ENCODE measurements around the gene RABGAP1L. TPM values are rescaled to one million over a fixed set of nuclear protein-coding genes. Genes with fewer than 3 reads are reported as not detected.

Gene RABGAP1L
- total and polyA plus RNA-seq, 2 of the 4 experiments (the other 2 are of a cell fraction) = 7.9 to 26.7 TPM

DNA sequence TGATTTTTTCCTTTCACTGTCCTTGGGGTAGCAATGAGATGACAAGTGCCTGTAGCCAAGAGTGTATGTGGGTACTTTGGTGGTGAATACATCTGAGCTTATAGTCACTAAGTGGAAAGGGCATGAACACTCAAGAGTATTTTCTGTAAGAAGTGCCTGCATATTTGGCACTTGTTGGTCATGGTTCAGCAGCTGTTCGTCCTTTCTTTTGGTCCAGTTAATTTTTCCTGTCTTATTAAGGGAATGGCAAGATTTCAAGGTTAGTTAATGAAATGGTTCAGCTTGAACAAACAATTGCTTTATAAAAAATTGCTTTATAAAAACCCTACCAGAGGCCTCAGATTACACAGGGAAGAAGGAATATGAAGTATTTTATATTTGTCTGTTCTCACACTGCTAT is 239.9 kb downstream of the RABGAP1L start:
- Histone ChIP-seq H3K4ac (ENCODE audit: low read depth, low read length) (0 out of 2 replicates have a peak overlapping the region, but pooled peaks have one; percentile 14), H4K5ac (ENCODE audit: low read depth, low read length) (no peak overlapping the region), H3K36me3 (ENCODE audit: control insufficient read depth, insufficient read depth, low read length) (no peaks in the 10 kb centered on the region), H4K8ac (ENCODE audit: low read depth in 2 of 2, low read length in 2 of 2) (no peak overlapping the region), H3K79me1 (ENCODE audit: low read depth in 1 of 2, low read length in 2 of 2) (no peaks in the 10 kb centered on the region), H3K4me3 (ENCODE audit: insufficient read depth, low read depth, low read length) (no peak overlapping the region), H3K27me3 (ENCODE audit: control insufficient read depth, insufficient read depth, low read length) (no peaks in the 10 kb centered on the region), H3K9me1 (ENCODE audit: insufficient read depth, low read length) (no peaks in the 10 kb centered on the region), H4K91ac (ENCODE audit: insufficient read depth, low read depth, low read length) (peak overlapping the region; percentile 38), H3K23ac (ENCODE audit: low read depth, low read length) (no peak overlapping the region), H3K27ac (ENCODE audit: insufficient read depth, low read length) (no peak overlapping the region), H3K14ac (replicated peaks; ENCODE audit: low read depth, low read length) (no peak overlapping the region), H2BK15ac (ENCODE audit: low read depth, low read length) (no peak overlapping the region), H3K4me2 (ENCODE audit: low read depth, low read length) (peak overlapping the region; percentile 22; the same call in 1 of the 2 replicates), H2AFZ (replicated peaks; ENCODE audit: low read length, poor library complexity) (no peak overlapping the region), H3K4me1 (ENCODE audit: control insufficient read depth, insufficient read depth, low read length) (peaks cover 8% of the 10 kb centered on the region), H3K9me3 (ENCODE audit: control insufficient read depth, insufficient read depth, low read length) (no peaks in the 10 kb centered on the region), H2AK5ac (ENCODE audit: low read depth, low read length) (no peak overlapping the region; the same call in none of the 2 replicates), H2BK20ac (ENCODE audit: low read depth, low read length) (peak overlapping the region; percentile 45; the same call in 1 of the 2 replicates), H3K9ac (ENCODE audit: low read depth, low read length) (no peak overlapping the region), H2BK120ac (ENCODE audit: low read depth, low read length) (0 out of 2 replicates have a peak overlapping the region, but pooled peaks have one; percentile 9), H4K20me1 (ENCODE audit: insufficient read depth, low read length) (no peaks in the 10 kb centered on the region), H3K18ac (ENCODE audit: low read depth, low read length) (peak overlapping the region; percentile 23; the same call in 1 of the 2 replicates), H2AK9ac (replicated peaks; ENCODE audit: low read depth, low read length, poor library complexity) (no peak overlapping the region), H3K56ac (ENCODE audit: extremely low read depth, insufficient read depth, low read length) (no peak overlapping the region), H2BK5ac (ENCODE audit: low read depth, low read length, poor library complexity, severe bottlenecking) (no peak overlapping the region)
- POLR2A ChIA-PET (ENCODE audit: unreplicated experiment) = no interaction called here
- intact Hi-C loops (cut with micrococcal nuclease) (no loop called here), dilution Hi-C loops (cut with HindIII; ENCODE audit: low sequenced_read_pairs, unreplicated experiment) (no loop called here), in situ Hi-C loops (cut with MboI; ENCODE audit: low sequenced_read_pairs) (no loop called here)
- WGBS, 2 experiments (ENCODE audit: extremely low coverage in 2 of 2, insufficient read length in 1 of 2) = no CpG with 5 or more reads among the region's 1 CpG
- TF ChIP-seq NFE2L2 (IDR thresholded peaks at IDR 0.05; ENCODE audit: low read depth, low read length) = no peak
- TF ChIP-seq POLR2A (IDR thresholded peaks at IDR 0.05; ENCODE audit: low read depth, low read length) = no peak
- TF ChIP-seq CHD1 (IDR thresholded peaks at IDR 0.05; ENCODE audit: low read depth, low read length) = no peak
- TF ChIP-seq CEBPB (IDR thresholded peaks at IDR 0.05; ENCODE audit: low read depth, low read length) = no peak
- no peak for TF ChIP-seq MAFK (IDR thresholded peaks at IDR 0.05; ENCODE audit: low read depth, low read length)
- TF ChIP-seq, protein P1, sequence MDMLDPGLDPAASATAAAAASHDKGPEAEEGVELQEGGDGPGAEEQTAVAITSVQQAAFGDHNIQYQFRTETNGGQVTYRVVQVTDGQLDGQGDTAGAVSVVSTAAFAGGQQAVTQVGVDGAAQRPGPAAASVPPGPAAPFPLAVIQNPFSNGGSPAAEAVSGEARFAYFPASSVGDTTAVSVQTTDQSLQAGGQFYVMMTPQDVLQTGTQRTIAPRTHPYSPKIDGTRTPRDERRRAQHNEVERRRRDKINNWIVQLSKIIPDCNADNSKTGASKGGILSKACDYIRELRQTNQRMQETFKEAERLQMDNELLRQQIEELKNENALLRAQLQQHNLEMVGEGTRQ (IDR thresholded peaks at IDR 0.05; ENCODE audit: low read depth, low read length) = no peak
- no peak for TF ChIP-seq RCOR1 (IDR thresholded peaks at IDR 0.05; ENCODE audit: insufficient replicate concordance, low read length)
- TF ChIP-seq RFX5 (IDR thresholded peaks at IDR 0.05; ENCODE audit: low read depth, low read length) = no peak
- TF ChIP-seq, protein P2, sequence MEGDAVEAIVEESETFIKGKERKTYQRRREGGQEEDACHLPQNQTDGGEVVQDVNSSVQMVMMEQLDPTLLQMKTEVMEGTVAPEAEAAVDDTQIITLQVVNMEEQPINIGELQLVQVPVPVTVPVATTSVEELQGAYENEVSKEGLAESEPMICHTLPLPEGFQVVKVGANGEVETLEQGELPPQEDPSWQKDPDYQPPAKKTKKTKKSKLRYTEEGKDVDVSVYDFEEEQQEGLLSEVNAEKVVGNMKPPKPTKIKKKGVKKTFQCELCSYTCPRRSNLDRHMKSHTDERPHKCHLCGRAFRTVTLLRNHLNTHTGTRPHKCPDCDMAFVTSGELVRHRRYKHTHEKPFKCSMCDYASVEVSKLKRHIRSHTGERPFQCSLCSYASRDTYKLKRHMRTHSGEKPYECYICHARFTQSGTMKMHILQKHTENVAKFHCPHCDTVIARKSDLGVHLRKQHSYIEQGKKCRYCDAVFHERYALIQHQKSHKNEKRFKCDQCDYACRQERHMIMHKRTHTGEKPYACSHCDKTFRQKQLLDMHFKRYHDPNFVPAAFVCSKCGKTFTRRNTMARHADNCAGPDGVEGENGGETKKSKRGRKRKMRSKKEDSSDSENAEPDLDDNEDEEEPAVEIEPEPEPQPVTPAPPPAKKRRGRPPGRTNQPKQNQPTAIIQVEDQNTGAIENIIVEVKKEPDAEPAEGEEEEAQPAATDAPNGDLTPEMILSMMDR (conservative IDR thresholded peaks at IDR 0.05; ENCODE audit: low read depth, low read length) = no peak
- TF ChIP-seq, protein P3, sequence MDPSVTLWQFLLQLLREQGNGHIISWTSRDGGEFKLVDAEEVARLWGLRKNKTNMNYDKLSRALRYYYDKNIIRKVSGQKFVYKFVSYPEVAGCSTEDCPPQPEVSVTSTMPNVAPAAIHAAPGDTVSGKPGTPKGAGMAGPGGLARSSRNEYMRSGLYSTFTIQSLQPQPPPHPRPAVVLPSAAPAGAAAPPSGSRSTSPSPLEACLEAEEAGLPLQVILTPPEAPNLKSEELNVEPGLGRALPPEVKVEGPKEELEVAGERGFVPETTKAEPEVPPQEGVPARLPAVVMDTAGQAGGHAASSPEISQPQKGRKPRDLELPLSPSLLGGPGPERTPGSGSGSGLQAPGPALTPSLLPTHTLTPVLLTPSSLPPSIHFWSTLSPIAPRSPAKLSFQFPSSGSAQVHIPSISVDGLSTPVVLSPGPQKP (IDR thresholded peaks at IDR 0.05; ENCODE audit: borderline replicate concordance, low read depth, low read length) = no peak
- no peak for TF ChIP-seq MXI1 (IDR thresholded peaks at IDR 0.05; ENCODE audit: borderline replicate concordance, low read depth, low read length)
- TF ChIP-seq RAD21 (IDR thresholded peaks at IDR 0.05; ENCODE audit: low read length) = no peak
- no peak for TF ChIP-seq FOS (IDR thresholded peaks at IDR 0.05; ENCODE audit: low read depth, low read length)
- no peak for TF ChIP-seq SMC3 (IDR thresholded peaks at IDR 0.05; ENCODE audit: low read depth, low read length)
- TF ChIP-seq MAZ (IDR thresholded peaks at IDR 0.05; ENCODE audit: borderline replicate concordance, low read depth, low read length) = no peak
- TF ChIP-seq BHLHE40 (IDR thresholded peaks at IDR 0.05; ENCODE audit: low read depth, low read length) = no peak
- DNase-seq = no peak
- CTCF ChIA-PET = interaction anchor here (0.6 kb wide), 1 partner anchor 132 kb away, joined by 4 read pairs; no protein-coding TSS in a partner anchor
- ATAC-seq (ENCODE audit: low read depth) = no peak
- BruUV-seq (replicated peaks) = no TSS peak
